ENCODE data around the gene CREBBP. TPM values are rescaled to one million over a fixed set of nuclear protein-coding genes. Genes with fewer than 3 reads are reported as not detected.

CREBBP gene
- total RNA-seq, 1 donor: 26.6 TPM

DNA sequence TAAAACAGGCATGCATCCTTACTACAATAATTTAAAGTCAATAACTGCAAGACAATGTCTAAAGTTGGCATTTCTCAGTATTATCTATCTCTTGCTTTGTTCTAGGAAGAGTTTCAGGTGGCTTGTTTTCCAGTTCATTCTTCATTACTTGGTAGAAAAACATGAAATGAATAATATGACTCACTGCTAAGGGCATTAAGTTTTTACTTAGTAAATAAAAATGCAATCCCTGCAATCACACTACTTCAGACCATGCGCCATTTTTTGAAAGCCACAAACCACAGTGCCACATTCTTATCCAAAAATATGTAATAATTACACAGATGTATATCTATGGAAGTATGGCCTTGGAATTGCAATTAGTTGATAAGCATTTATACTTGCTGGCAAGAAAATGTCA is 55.4 kb downstream of the CREBBP start:
- H3K4me3 ChIP-seq (ENCODE audit: low read depth, low read length): no peak overlapping the region
- TF ChIP-seq, protein P1, sequence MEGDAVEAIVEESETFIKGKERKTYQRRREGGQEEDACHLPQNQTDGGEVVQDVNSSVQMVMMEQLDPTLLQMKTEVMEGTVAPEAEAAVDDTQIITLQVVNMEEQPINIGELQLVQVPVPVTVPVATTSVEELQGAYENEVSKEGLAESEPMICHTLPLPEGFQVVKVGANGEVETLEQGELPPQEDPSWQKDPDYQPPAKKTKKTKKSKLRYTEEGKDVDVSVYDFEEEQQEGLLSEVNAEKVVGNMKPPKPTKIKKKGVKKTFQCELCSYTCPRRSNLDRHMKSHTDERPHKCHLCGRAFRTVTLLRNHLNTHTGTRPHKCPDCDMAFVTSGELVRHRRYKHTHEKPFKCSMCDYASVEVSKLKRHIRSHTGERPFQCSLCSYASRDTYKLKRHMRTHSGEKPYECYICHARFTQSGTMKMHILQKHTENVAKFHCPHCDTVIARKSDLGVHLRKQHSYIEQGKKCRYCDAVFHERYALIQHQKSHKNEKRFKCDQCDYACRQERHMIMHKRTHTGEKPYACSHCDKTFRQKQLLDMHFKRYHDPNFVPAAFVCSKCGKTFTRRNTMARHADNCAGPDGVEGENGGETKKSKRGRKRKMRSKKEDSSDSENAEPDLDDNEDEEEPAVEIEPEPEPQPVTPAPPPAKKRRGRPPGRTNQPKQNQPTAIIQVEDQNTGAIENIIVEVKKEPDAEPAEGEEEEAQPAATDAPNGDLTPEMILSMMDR (IDR thresholded peaks at IDR 0.05; ENCODE audit: insufficient read depth, low read length): no peak
- peak; percentile 49 for DNase-seq (ENCODE audit: low read depth)

DNA sequence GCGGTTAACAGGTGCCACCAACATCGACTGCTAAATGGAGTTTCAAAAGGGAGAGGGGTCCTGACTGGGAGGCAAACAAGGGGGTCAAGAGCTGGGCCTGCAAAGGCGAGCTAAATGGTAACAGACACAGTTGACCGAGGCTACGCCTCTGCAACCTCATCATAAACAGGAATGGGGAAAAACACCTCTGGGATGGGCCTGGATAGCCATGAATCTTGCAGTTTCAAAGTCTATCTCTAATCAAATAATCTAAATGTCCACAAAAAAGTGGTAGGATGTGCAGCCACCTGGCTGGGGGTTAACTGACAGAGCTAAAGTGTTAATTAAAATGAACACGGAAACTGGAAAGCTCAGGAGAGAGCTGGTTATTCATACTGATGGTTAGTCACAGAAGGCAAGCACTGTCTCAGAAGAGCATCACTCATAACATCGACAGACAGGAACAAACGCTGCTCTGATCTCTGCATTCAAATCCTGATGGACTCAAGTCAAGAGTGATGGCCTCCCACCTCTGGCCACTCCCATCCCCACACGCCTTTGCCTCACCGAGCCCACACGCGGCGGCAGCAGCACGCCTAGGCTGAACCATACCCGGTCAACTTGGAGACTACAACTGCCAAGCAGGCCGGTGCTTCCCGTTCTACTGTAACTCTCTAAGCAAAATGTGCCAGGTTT is 56.3 kb downstream of the CREBBP start:
- TF ChIP-seq, protein P1 (IDR thresholded peaks at IDR 0.05; ENCODE audit: insufficient read depth, low read length): no peak
- no peak for DNase-seq (ENCODE audit: low read depth)
- no peak overlapping the region for H3K4me3 ChIP-seq (ENCODE audit: low read depth, low read length)

DNA sequence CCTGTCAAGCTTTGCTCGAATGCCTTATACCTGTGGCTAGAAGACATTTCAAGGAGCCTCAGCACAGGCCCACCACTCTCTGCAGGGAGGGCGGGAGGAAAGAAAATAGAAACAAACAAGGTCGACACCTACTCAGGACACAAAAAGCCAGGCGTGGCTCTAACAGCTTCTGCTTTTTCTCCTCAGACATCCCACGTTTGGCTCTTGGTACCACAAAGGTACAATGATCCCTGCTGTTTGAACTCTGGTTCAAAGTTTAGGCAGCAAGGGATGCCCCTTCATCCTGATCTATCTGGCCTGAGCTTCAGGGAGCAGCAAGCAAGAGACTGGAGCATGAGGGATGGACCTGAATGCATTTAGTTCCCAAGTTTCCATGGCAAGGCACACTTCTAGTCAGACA is 57.1 kb downstream of the CREBBP start:
- TF ChIP-seq, protein P1 (IDR thresholded peaks at IDR 0.05; ENCODE audit: insufficient read depth, low read length): no peak
- no peak for DNase-seq (ENCODE audit: low read depth)
- no peak overlapping the region for H3K4me3 ChIP-seq (ENCODE audit: low read depth, low read length)

DNA sequence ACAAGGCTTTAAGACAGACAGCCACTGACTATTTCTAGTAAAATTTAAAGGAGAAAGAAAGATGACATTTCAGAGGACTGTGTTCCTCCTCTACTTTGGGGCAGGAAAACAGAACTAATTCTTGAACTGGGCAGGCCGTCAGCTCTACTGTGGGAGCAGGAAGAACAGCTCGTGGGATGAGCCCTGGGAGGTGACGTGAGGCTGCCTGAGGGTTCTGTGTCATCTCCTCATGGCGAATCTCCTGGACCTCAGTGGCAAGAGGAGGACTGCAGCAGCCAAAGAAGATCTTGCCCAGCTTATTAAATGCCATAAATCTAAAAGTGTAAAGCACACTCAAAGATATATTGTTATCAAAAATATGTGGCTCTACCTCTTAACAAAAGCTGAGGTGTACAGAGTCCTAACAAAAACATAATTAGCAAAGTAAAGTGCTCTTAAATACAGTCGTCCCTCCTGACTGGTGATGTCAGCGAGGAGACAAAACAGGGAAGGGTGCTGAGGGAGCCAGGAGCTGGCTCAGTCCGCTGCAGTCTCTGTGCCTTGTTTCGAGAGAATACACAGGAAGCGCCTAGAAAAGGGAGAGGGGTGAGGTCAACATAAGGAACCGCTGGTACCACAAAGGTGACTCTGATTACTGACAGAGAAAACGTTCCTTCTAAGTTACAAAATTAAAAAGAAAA is 58.0 kb downstream of the CREBBP start:
- DNase-seq (ENCODE audit: low read depth): peak; percentile 35
- no peak overlapping the region for H3K4me3 ChIP-seq (ENCODE audit: low read depth, low read length)
- TF ChIP-seq, protein P1 (IDR thresholded peaks at IDR 0.05; ENCODE audit: insufficient read depth, low read length): no peak

DNA sequence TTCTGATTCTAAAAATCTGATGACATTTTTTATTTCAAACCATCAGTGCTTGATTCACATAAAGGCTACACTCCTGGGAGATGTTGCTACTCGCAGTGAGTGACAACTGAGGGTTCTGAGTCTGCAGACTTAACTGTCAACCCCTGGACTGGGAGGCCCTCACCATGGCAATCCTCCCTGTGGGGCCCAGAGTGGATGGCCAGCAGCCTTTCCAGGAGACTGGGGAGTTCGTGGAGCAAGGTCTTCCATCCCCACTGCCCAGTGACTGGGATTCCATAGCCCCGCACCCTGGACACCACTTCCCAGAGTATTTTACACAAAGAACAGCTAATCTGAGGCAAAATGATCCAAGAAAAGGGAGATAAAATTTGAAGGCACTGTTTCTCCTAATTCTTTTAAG is 59.3 kb downstream of the CREBBP start:
- H3K4me3 ChIP-seq (ENCODE audit: low read depth, low read length): no peak overlapping the region
- DNase-seq (ENCODE audit: low read depth): no peak
- TF ChIP-seq, protein P1 (IDR thresholded peaks at IDR 0.05; ENCODE audit: insufficient read depth, low read length): no peak

DNA sequence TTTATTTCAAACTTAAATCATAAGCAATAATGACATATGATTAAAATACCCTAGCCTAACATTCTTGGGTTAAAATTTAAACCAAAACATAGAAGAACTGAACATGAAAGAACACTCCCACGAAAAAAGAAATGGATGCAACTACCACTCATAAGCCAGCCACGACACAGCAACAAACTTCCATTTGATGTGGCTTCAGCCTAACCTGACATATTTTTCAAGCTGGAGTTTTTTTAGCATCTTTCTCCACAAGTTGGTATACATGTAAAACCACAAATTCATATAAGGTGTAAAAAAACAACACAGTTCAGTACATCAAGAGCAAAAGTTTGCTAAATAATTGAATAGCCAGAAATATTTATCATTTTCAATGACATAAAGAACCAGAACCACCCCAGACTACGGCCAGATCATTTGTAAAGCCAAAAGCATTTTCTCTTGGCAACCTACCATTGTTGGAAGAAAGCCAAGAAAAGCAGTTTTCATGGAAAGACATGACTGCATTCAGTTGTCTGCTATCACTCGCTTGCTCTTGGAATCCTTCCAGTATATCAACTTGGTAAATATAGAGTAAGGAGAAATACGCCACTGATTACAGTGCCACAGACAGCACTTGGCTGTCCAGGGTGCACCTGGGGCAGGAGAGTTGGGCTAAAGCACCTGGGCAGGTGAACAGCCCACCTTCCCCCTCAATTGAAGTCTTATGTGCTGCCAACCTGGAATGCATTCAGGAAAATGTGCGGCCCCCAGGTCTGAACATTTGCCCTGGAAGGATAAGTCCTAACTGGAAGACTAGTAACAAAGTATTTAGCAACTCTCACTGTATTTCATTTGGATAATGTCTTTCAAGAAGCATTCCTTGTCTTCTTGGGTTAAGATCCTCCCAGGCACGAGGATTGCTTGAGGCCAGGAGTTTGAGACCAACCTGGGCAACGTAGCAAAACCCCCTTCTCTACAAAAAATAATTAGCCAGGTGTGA is 60.5 kb downstream of the CREBBP start:
- H3K4me3 ChIP-seq (ENCODE audit: low read depth, low read length): no peak overlapping the region
- peak; percentile 99 for DNase-seq (ENCODE audit: low read depth)
- TF ChIP-seq, protein P1 (IDR thresholded peaks at IDR 0.05; ENCODE audit: insufficient read depth, low read length): no peak
